GM21515 (cell line): ENCODE results near the gene ZSCAN23.
"Not testable (repeated sequence)": the region's sequence is repeated elsewhere in the genome, so short reads cannot be mapped to it uniquely, and the experiment has no call there.

Source experiments
- ATAC-seq: cut with Tn5 transposase; IDR thresholded peaks from one replicate; pipeline ENCODE4 v1.9.1; 2021; ENCODE audit not compliant: unreplicated experiment

The ZSCAN23 gene

DNA sequence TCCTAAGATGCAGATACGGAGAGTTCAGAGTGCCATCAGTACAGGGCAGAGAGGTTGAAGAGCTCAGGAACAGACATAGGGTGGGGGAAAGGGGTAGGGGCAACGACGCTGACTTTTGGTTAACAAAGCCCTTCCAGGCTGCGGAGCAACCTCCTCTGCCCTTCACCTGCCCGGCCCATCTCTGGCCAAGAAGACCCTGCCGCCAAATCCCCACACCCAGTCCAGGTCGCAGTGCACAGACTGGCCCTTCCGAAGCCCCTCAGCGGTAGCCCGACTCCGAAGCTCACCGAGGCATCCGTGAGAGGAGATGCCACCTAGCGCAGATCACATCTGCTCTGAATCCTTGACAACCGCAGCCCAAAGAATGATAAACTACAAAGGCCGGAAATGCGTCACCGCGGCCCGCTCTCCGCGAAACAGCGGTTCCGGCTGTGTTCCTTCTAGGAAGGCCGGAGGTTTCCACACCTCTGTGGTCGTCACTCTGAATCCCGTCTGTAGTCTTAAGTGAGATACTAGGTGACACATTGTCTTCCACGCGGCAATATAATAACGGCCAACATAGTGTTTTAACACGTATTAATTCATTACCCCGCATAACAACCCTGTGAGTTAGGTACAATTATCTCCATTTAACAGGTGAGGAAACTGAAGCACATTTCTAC is at the start of gene ZSCAN23:
ZSCAN23 (minus strand) TSS at position 380 of the 662 bp plus-strand sequence. CDS start 7,225 bp downstream, outside the sequence.
- peak; percentile 94 for ATAC-seq

DNA sequence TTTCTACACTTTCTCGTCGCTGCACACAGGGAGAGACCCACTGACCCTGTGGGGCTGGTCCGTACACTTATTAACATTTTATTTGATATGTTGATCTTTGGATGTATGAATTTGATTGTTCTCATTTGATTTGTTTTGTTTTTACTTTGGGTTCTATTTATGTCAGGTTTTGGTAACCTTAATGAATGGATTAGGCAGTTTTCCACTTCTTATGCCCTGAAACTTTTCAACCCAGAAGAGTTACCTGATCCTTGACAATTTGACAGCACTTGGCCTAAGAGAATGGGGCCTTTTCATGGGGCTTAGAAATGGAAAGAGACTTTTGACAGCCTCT is 48.7 kb upstream of the ZSCAN23 start:
- no peak for ATAC-seq

DNA sequence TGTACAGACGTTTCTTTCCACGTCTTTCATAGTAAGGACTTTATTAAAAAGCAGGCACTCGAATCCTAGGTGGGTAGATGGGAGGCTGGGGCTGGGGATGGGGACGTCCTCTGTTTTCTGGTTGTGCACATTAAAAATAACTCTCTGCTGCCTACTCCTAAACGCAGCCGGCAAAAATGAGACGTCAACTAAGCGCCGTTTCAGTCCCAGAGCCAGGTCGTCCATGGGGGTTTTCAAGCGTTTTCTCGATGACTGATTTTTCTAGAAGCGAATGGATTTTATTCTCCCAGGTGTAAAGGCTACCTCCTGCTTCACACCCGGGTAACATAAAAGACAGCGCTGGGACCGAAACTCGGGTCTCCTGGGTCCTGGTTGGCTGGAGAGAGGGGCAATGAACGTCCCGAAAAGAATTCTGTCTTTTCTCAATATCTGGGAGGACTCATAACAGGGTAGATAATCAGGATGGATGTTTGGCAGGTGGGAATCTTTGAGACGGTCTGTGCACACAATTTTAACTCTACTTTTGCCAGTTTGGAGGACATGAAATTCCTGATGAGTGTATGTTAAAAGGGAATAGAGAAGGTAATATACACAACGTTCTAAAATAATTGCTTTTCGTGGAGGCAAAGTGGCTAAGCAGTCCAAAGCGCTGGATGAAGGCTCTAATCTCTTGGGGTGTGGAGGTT is 47.1 kb upstream of the ZSCAN23 start:
- ATAC-seq, result no peak

DNA sequence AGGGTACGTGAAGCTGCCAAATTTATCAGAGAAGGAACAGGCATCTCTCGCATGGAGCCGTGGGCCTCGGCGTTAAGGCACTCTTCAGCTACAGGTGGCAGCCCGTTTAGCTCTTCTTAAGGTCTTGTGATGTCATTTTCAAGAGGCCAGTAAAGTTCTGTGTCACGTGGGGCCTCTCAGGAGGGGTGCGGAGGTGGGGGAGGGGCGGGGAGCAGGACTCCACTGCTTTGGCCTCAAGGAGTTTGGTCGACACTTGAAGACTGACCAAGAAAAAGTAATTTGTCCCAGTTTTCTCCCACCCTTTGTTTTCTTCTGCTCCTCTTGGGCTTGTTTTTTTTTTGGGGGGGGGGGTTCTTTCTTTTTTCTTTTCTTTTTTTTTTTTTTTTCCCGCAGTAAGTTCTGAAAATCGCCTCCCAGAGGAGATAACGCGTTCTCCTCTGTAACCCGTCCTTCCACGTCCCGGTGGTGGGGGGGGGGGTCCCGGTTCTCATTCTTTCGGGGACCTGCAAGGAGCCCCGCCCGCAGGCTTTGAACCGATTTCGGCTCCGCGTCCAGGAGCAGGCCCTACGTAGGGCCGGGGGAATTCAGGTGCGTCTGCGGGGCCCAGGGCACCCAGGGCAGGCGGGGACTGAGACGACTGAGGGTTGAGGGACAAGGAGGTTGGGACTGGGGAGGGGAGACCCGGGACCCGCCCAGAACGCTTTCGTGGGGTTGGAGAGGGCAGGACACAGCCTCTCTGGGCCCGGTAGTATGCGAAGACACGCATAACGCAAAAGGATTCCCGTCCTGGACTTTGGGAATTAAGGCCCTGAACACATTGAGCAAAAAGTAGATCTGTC is 46.3 kb upstream of the ZSCAN23 start:
- no peak for ATAC-seq

DNA sequence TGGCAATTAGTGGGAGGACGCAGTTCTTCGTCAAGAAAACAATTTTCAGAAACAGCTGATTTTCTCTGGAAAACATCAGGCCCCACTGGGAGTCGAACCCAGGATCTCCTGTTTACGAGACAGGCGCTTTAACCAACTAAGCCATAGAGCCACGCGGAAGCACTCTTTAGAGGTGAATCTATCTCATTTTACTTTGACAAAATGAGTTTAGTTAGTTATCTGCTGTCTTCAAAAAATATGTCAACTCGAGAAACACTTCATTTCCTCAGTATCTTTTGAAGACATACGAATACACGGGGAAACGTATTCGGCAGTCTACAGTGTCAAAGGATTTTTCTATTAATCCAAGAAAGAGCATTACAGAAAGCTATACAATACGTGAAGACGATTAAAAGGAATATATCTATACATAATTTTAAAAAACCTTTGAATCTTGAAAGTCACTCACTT is 45.6 kb upstream of the ZSCAN23 start:
- no peak for ATAC-seq

DNA sequence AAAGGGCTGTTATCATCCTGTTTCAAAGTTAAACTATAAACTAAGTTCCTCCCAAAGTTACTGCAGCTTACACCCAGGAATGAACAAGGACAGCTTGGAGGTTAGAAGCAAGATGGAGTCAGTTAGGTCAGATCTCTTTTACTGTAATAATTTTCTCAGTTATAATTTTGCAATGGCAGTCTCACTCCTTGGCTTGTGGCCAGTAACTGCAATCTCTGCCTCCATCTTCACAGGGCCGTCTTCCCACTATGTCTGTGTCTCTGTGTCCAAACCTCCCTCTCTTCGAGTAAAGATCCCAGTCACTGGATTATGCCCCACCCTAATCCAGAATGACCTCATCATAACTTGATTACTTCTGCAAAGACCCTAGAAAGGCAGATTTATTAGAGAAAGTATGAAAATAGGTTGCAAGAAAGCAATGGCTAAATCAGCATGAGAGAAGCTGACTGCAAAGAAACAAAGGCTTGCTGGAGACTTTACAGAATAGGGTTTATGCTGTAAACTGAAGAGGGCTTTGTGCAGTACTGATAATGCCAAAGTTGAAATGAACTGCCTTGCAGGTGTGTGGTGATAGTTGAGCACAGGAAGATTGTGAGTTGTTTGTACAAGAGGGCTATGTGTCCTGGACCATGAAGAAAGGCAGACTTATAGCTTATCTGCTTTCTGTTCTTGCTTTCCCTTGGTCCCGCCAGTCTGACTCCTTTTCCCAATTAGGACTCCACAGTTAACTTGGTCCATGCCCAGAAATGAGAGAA is 43.9 kb upstream of the ZSCAN23 start:
- no peak for ATAC-seq

DNA sequence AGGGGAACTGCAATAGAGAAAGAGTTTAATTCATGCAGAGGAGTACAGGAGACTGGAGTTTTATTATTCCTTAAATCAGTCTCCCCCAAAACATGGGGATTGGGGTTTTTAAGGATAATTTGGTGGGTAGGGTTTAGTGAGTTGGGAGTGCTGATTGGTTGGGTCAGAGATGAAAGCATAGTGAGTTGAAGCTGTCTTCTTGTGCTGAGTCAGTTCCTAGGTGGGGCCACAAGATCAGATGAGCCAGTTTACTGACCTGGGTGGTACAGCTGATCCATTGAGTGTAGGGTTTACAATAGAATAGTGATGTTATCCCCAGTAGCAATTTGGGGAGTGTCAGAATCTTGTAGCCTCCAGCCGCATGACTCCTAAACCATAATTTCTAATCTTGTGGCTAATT is 43.2 kb upstream of the ZSCAN23 start:
- ATAC-seq, result no peak

DNA sequence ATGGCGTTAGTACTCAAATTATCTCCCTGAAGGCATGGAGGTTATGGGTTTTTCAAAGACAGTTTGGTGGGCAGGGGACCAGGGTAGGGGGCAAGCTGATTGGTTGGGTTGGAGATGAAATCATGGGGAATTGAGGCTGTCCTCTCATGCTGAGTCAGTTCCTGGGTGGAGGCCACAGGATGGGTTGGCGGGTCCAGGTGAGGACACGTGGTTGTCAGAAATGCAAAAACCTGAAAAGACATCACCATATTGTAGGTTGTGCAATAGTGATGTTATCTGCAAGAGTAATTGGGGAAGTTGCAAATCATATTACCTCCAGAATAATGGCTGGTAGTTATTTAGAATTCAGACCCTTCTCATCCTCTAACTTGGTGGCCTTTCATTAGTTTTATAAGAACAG is 42.2 kb upstream of the ZSCAN23 start:
- ATAC-seq, result no peak

DNA sequence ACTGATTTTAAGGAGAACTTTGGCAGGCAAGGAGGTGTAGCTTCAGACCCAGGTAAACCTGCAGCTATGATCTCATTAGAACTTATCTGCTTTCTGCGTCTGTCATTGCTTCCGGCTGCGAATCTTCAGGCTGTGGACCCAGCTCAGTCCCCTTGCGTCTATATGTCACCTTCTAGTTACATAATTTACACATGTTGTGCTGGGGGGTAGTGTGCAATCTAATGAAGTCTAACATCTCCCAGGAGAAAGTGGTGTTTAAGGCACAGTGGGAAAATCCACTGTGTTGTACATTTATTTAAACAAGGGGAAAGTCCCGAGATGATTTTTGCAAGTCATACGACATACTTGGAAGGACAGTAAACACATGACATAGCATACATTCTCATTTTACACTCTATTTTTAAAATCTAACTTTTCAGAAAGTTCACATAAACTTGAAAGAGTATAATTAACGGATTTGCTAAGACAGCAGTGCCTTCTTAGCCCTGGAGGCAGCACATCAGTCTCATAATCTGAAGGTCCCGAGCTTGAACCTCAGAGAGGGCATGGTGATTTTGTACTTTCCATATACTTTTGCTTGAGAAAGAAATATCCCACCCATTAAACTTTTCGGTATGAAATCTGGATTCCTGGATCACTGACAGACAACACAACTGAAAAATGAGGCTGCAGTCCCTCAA is 37.1 kb upstream of the ZSCAN23 start:
- no peak for ATAC-seq

DNA sequence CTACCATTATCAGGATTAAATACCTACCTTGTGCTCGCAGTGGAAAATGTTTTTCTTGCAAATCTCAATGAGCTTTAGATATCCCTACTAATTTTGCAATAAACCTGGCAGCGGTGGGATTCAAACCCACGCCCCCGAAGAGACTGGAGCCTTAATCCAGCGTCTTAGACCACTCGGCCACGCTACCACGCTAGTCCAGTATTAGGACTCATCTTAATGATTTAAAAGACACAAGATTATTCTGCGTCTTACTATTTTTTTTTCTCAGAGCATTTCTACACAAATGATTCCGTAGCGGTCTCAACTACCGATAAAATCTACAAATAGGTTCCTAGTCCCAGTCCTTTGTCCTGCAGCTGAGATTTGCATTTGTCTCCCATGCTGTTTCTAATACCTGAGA is 35.2 kb upstream of the ZSCAN23 start:
- ATAC-seq, result no peak

DNA sequence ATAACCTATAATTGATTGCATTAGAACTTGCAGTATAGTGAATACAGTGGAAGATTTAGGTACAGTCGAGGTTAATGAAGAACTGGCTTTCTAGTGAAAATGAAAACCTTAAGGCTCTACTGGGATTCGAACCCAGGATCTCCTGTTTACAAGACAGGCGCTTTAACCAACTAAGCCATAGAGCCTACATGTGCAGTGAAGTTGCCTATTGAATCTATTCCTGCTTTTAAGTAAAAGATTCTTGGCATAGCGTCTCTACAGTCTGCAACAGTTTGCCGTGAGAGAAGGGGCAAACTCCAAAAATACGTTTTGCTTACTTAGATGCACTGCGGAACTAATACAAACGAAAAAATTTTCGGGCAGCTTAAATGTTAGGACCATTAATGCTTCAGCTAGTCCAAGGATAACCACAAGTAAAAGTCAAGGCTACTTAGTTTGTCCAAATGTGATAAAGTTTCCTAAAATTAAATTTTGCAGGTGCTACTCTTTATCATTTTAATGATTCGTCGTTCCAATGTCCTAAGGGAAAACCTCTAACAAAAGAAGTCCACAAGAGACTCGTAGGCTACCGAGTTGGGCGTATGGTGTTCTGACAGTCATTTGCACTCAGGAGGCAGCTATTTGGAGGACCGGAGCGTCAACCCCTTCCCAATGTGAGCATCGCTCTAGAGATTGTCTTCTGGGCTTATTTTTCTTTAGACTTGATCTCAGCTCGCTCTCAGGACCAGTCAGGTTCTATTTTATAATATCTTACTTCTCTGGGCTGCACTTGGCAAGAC is 31.3 kb upstream of the ZSCAN23 start:
- ATAC-seq, result no peak

DNA sequence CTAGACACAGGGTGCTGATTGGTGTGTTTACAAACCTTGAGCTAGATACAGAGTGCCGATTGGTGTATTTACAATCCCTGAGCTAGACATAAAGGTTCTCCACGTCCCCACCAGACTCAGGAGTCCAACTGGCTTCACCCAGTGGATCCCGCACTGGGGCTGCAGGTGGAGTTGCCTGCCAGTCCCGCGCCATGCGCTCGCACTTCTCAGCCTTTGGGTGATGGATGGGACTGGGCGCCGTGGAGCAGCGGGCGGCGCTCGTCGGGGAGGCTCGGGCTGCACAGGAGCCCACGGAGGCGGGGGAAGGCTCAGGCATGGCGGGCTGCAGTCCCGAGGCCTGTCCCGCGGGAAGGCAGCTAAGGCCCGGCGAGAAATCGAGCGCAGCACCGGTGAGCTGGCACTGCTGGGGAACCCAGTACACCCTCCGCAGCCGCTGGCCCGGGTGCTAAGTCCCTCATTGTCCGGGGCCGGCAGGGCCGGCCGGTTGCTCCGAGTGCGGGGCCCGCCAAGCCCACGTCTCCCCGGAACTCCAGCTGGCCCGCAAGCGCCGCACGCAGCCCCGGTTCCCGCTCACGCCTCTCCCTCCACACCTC is 26.0 kb upstream of the ZSCAN23 start:
- ATAC-seq, result not testable (repeated sequence)

DNA sequence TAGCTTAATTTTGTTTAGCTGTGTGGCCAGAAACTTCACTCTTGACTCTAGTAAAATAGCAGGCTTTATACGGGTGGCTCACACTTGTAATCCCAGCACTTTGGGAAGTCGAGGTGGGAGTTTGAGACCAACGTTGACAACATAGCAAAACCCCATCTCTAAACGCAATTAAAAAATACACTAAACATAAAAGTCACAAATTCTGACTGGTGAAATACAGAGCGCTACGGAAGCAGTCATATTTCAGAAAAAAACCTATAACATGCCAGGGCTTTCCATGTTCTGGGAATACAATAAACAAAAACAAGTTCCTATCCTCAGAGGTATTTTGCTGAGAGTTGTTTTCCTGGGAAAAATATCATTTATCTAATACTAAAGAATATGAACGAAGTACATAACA is 24.8 kb upstream of the ZSCAN23 start:
- ATAC-seq, result no peak

DNA sequence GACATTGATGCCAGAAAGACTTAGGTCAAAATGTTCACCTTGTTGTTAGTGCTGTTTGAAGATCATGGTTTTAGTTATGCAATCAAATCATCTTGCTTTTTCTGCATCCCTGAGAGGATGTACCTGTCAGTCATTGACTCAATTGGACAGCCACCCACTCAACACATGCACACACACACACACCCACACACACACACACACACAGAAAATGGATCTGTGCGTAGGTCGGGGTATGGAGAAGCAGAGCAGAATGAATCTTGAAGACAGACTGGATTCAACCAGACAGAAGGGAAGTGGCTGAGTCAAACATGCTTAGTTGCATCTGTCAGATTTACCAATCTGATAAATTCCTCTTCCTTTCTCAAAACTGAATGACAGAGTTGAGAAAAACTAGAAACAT is 19.1 kb upstream of the ZSCAN23 start:
- ATAC-seq, result no peak

DNA sequence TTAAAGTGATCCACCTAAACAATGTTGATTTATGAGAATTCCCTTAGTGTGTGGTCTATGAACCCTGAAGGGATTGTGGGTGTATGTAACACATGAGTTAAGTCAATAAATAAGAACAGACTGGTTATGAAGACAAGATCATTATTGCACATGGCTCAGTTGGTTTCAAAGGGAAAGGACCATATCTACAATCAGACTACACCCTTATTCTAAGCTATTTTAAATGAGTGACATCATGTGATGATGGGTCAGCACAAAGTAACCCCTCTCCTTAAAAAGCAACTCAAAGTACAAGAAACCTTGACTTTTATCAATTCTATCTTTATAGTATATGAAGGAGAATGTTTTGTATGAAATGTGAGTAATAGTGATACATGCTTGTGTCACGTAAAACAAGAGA is 15.3 kb upstream of the ZSCAN23 start:
- ATAC-seq, result no peak

DNA sequence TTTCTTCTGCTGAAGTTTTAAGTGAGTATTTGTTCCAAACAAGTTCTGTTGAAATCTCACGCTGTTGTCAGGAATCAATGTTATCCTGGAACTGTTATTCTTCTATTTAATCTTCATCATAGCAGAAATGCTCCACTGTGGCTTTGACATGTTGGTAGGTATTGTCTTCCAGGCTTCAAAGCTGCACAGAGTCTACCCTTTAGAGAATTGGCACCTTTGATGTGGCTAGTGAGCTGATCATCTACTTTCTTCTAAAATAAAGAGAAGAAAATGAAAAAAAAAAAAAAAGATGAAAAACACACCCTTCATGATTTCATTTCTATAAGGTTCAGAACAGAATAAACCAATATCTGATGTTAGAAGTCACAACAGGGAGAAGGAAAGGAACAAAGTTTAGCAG is 5.8 kb upstream of the ZSCAN23 start:
- no peak for ATAC-seq

DNA sequence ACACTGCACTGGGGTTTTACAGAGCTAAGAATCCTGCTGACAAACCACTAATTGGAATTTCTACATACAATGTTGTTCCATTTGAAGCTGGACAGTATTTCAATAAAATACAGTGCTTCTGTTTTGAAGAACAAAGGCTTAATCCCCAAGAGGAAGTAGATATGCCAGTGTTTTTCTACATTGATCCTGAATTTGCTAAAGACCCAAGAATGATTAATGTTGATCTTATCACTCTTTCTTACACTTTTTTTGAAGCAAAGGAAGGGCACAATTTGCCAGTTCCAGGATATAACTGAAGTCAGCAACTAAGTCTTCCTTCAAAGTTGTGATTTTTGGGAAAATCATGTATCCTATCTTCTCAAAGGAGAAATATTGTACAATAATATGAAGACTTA is 4.2 kb upstream of the ZSCAN23 start:
- not testable (repeated sequence) for ATAC-seq

DNA sequence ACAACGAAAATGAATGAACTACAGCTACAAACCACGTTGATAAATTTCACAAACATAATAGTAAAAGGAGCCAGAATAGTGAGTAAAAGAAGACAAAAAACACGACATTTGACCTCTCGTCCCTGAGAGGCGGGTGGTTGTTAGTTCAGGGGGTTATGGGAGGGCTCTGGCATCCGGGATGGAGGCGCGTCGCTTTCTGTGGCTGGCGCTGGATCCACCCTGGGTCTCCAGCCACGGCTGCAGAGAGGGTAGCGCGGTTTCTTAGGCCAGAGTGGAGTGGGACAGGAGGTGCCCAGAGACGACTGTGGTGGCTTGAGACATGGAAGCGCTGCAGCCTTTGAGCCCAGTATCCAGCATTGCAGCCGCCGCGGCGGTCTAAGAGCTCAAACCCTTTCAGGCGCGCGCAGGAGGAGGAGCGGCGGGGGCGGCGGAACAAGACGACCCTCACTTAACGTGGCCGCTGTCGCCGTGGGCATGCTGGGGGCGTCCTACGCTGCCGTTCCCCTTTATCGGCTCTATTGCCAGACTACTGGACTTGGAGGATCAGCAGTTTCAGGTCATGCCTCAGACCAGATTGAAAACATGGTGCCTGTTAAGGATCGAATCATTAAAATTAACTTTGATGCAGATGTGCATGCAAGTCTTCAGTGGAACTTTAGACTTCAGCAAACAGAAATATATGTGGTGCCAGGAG is 3.7 kb upstream of the ZSCAN23 start:
- ATAC-seq, result no peak

DNA sequence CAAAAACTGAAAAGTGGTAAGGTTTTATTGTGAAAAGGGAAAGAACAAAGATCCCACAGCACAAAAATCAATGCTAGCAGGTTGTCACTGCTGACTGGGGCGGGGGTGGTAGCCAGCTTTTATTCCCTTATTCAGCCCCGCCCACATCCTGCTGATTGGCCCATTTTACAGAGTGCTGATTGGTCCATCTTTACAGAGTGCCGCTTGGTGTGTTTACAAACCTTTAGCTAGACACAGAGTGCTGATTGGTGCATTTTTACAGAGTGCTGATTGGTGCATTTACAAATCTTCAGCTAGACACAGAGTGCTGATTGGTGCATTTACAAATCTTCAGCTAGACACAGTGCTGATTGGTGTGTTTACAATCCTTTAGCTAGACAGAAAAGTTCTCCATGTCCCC is 1.5 kb upstream of the ZSCAN23 start:
- not testable (repeated sequence) for ATAC-seq
